ENCODE data around the gene SPRR2D.

GRCh38 chr1:153028766-153029165 lies 12.2 kb downstream of the SPRR2D start:
- TF ChIP-seq EP300 (IDR thresholded peaks at IDR 0.05; ENCODE audit: low read depth) (no peak), POLR2AphosphoS5 (IDR thresholded peaks at IDR 0.05) (no peak), CTCF (IDR thresholded peaks at IDR 0.05) (no peak), POLR2A (IDR thresholded peaks at IDR 0.05) (no peak)
